HepG2 (cell line): ENCODE data around the gene PDILT. TPM values are rescaled to one million over a fixed set of nuclear protein-coding genes. Genes with fewer than 3 reads are reported as not detected.

Source experiments
- AKNA ChIP-seq: sonication (generic); formaldehyde crosslinking; IDR thresholded peaks from 2 replicates; pipeline ENCODE4 v1.4.0; 2020; ENCODE audit warnings: missing genetic modification reagents, borderline replicate concordance
- ARID2 ChIP-seq: sonication (generic); formaldehyde crosslinking; IDR thresholded peaks from 2 replicates; pipeline ENCODE4 v1.8.1; 2022; ENCODE audit warnings: mild to moderate bottlenecking, missing genetic modification reagents, borderline replicate concordance
- ATF7 ChIP-seq, 2 experiments: fragments of 450-650 bp in 1 of 2; sonication (generic) in 1 of 2; formaldehyde crosslinking in 1 of 2; IDR thresholded peaks; 2 replicates each; pipeline versions ENCODE4 v1.4.0 to v1.6.1; 2016 to 2020; ENCODE audit warnings: antibody characterized with exemption in 1 of 2, mild to moderate bottlenecking in 1 of 2, missing genetic modification reagents in 1 of 2
- EHMT2 ChIP-seq: fragments of 200-600 bp; sonication (generic); IDR thresholded peaks from 2 replicates; pipeline ENCODE4 v1.7.0; 2017; ENCODE audit warnings: antibody characterized with exemption, low read depth, low read length, borderline replicate concordance
- FOXK1 ChIP-seq: sonication (generic); formaldehyde crosslinking; IDR thresholded peaks from 2 replicates; pipeline ENCODE4 v1.4.0; 2020; ENCODE audit warnings: low read depth, missing genetic modification reagents, borderline replicate concordance
- ISX ChIP-seq: sonication (generic); formaldehyde crosslinking; conservative IDR thresholded peaks from 2 replicates; pipeline ENCODE4 v1.5.0; 2020; ENCODE audit warnings: missing genetic modification reagents
- POLR2G ChIP-seq: fragments of 200-400 bp; formaldehyde crosslinking; IDR thresholded peaks from 2 replicates; pipeline ENCODE4 v1.6.1; 2018; ENCODE audit warnings: mild to moderate bottlenecking, low read depth, low read length, moderate library complexity
- PTBP1 ChIP-seq: fragments of 200-400 bp; formaldehyde crosslinking; IDR thresholded peaks from 2 replicates; pipeline ENCODE4 v1.6.1; 2018; ENCODE audit warnings: low read length, low read depth; ENCODE audit not compliant: poor library complexity, severe bottlenecking
- SNAPC2 ChIP-seq: sonication (generic); formaldehyde crosslinking; IDR thresholded peaks from 2 replicates; pipeline ENCODE4 v1.8.1; 2022; ENCODE audit warnings: mild to moderate bottlenecking, missing genetic modification reagents
- TBX3 ChIP-seq: fragments of 450-650 bp; IDR thresholded peaks from 2 replicates; pipeline ENCODE4 v1.6.1; 2017; ENCODE audit warnings: antibody characterized with exemption, mild to moderate bottlenecking, inconsistent platforms, borderline replicate concordance
- TCF7 ChIP-seq: sonication (generic); IDR thresholded peaks from 2 replicates; pipeline ENCODE4 v1.6.1; 2016; ENCODE audit warnings: antibody characterized with exemption, low read depth
- ZFP41 ChIP-seq: sonication (generic); formaldehyde crosslinking; IDR thresholded peaks from 2 replicates; pipeline ENCODE4 v1.4.0; 2020; ENCODE audit warnings: mild to moderate bottlenecking, missing genetic modification reagents, borderline replicate concordance
- ZNF260 ChIP-seq: sonication (generic); formaldehyde crosslinking; IDR thresholded peaks from 2 replicates; pipeline ENCODE4 v1.4.0; 2020; ENCODE audit warnings: missing genetic modification reagents, low read depth, mild to moderate bottlenecking, borderline replicate concordance
- ZNF354B ChIP-seq: sonication (generic); formaldehyde crosslinking; IDR thresholded peaks from 2 replicates; pipeline ENCODE4 v1.8.0; 2022; ENCODE audit warnings: mild to moderate bottlenecking, missing genetic modification reagents
- ZNF577 ChIP-seq: sonication (generic); formaldehyde crosslinking; IDR thresholded peaks from 2 replicates; pipeline ENCODE4 v1.4.0; 2020; ENCODE audit warnings: mild to moderate bottlenecking, low read depth, missing genetic modification reagents, borderline replicate concordance
- polyA plus RNA-seq, 8 experiments: library from polyadenylated mRNA; depleted of rRNA in 3 of 8; stranded (reverse) in 7 of 8; unstranded in 1 of 8; fragments of >200 nt; fragmentation: Illumina TruSeq in 4 of 8; extraction: Trizol in 4 of 8; gene quantifications; 2 replicates each; pipeline versions ENCODE4 v1.2.1 to v1.2.3, GENCODE V29; 2011 to 2016; ENCODE audit warnings: low read depth in 4 of 8, missing spikeins in 1 of 8, mixed read lengths in 1 of 8; ENCODE audit not compliant: insufficient read depth in 1 of 8
- total RNA-seq, 5 experiments: library from RNA; depleted of rRNA; stranded (reverse); fragments of >200 nt; fragmentation: Illumina TruSeq; extraction: Trizol; gene quantifications; 2 replicates each; pipeline ENCODE4 v1.2.3, GENCODE V29; 2016; ENCODE audit warnings: low read depth in 1 of 5
- TF ChIP-seq, protein P1 (sequence below), 2 experiments: sonication (generic) in 1 of 2; formaldehyde crosslinking in 1 of 2; IDR thresholded peaks; 2 replicates each; pipeline versions ENCODE4 v1.5.1 to v1.6.1; 2011 to 2020; ENCODE audit warnings: borderline replicate concordance in 1 of 2, low read depth in 1 of 2, low read length in 1 of 2, mild to moderate bottlenecking in 1 of 2, missing genetic modification reagents in 1 of 2, moderate library complexity in 1 of 2
- TF ChIP-seq, protein P2 (sequence below): IDR thresholded peaks from 2 replicates; pipeline ENCODE4 v1.6.1; 2016; ENCODE audit warnings: low read depth, control low read depth

Gene PDILT
- total and polyA plus RNA-seq, 2 of the 13 experiments (the other 11 are each of a cell fraction or from before 2014, with no cell fraction given), result not detected

DNA sequence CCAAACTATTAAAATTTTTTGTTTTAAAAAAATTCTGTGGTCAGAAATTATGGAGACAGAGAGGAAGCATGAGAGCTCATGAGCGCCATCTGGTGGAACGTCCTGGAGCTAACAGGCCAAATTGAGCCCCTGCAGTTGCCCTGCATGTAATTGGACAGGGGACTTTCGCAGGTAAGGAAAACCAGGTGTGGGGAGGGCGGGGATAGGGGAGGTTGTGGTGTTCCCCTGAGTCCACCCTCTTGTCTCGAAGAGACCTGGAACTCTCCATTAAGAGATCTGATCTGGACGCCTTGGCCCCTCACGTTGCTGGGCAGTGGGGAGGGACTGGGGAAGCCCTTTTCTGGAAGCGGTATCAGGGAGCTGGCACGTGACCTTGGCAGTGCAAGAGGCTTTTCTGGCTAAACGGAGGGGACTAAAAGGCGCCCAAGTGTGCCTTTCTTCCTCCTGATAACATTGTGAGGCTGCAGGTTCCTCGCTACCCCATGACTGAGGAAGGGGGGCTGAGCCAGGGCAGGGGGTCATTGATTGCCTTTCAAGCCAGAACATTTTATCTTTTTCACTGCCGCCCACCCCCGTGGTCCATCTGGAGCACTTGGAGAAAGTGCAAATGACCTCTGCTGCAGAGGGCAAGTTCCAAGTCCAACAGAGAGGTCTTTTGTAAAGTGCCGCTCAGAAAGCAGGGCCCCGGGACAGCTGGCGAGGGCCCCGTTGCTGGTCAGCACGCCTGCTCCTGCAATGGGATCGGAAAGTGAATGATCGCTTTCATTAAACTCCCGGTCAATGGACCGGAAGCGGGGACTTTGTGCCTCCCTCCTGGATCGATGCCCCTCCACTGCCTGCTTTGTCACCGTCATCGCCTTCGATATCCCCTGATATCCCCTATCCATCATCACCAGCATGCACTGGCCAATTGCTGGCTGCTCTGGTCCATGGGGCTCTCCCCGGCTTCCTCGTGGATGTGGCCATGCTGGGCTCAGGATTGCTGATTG, 18.4 kb downstream of the PDILT start (continued):
- TF ChIP-seq, protein P1, sequence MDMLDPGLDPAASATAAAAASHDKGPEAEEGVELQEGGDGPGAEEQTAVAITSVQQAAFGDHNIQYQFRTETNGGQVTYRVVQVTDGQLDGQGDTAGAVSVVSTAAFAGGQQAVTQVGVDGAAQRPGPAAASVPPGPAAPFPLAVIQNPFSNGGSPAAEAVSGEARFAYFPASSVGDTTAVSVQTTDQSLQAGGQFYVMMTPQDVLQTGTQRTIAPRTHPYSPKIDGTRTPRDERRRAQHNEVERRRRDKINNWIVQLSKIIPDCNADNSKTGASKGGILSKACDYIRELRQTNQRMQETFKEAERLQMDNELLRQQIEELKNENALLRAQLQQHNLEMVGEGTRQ (IDR thresholded peaks at IDR 0.05; ENCODE audit: low read depth, low read length), result peak; percentile 66
- TF ChIP-seq, protein P1 (CRISPR knock-in tag; IDR thresholded peaks at IDR 0.05; ENCODE audit: borderline replicate concordance), result peak; percentile 85; the same call in 1 of the 2 replicates
- TF ChIP-seq ARID2 (CRISPR knock-in tag) (no peak), EHMT2 (no peak), FOXK1 (CRISPR knock-in tag) (no peak), ATF7 (IDR thresholded peaks at IDR 0.05) (no peak), ATF7 (CRISPR knock-in tag; IDR thresholded peaks at IDR 0.05) (no peak), ZNF577 (CRISPR knock-in tag) (no peak), TBX3 (no peak), SNAPC2 (CRISPR knock-in tag) (no peak; the same call in 1 of the 2 replicates), ZFP41 (CRISPR knock-in tag) (peak; percentile 80; the same call in 1 of the 2 replicates), ZNF354B (CRISPR knock-in tag) (no peak), ISX (CRISPR knock-in tag) (no peak), ZNF260 (no peak), PTBP1 (no peak), POLR2G (peak; percentile 37; the same call in 1 of the 2 replicates), AKNA (CRISPR knock-in tag) (no peak), TCF7 (peak; percentile 75; the same call in 1 of the 2 replicates)
- TF ChIP-seq, protein P2, sequence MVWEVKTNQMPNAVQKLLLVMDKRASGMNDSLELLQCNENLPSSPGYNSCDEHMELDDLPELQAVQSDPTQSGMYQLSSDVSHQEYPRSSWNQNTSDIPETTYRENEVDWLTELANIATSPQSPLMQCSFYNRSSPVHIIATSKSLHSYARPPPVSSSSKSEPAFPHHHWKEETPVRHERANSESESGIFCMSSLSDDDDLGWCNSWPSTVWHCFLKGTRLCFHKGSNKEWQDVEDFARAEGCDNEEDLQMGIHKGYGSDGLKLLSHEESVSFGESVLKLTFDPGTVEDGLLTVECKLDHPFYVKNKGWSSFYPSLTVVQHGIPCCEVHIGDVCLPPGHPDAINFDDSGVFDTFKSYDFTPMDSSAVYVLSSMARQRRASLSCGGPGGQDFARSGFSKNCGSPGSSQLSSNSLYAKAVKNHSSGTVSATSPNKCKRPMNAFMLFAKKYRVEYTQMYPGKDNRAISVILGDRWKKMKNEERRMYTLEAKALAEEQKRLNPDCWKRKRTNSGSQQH (CRISPR knock-in tag), result no peak
